H1 (cell line): ENCODE results near the gene NAA40. TPM values are rescaled to one million over a fixed set of nuclear protein-coding genes. Genes with fewer than 3 reads are reported as not detected.

Experiments
- CTCF ChIA-PET: fragments of 300-600 bp; sonication (Branson Sonifier 250); formaldehyde crosslinking; loops from one replicate; lab custom pipeline; 2021; ENCODE audit not compliant: partially characterized antibody; lab: Charles Lee
- POLR2A ChIA-PET: fragments of 300-600 bp; sonication (Branson Sonifier 250); formaldehyde crosslinking; loops from one replicate; lab custom pipeline; 2021; ENCODE audit warnings: inconsistent platforms; ENCODE audit not compliant: partially characterized antibody; lab: Charles Lee
- DNase-seq, 2 experiments: peaks; one replicate each; pipeline versions ENCODE4 v3.0.0 to v3.0.0-alpha.2; 2010 to 2022; ENCODE audit warnings: low spot score in 2 of 2, low read depth in 1 of 2, mixed read lengths in 1 of 2
- FAIRE-seq: peaks from 2 replicates; lab custom pipeline; 2011; peaks lifted over from hg19 to GRCh38; lab: Jason Lieb, UNC
- H2AFZ ChIP-seq: 2 replicates; pipeline ENCODE4 v1.8.1; 2012; ENCODE audit warnings: low read length, inconsistent platforms
- H2AK5ac ChIP-seq: 2 replicates; pipeline ENCODE4 v1.6.1; 2013; ENCODE audit warnings: low read depth, low read length
- H2BK120ac ChIP-seq: replicated peaks from 2 replicates; pipeline ENCODE3; 2013; ENCODE audit warnings: low read depth, low read length, inconsistent platforms
- H2BK12ac ChIP-seq: 2 replicates; pipeline ENCODE4 v1.6.1; 2013; ENCODE audit warnings: low read depth, low read length
- H2BK15ac ChIP-seq: 2 replicates; pipeline ENCODE4 v1.6.1; 2013; ENCODE audit warnings: low read length
- H2BK20ac ChIP-seq: 2 replicates; pipeline ENCODE4 v1.6.1; 2013; ENCODE audit warnings: low read length
- H2BK5ac ChIP-seq: 2 replicates; pipeline ENCODE4 v1.6.1; 2013; ENCODE audit warnings: low read depth, low read length
- H3K14ac ChIP-seq: 2 replicates; pipeline ENCODE4 v1.6.1; 2013; ENCODE audit warnings: inconsistent platforms; ENCODE audit not compliant: insufficient read length
- H3K18ac ChIP-seq: 2 replicates; pipeline ENCODE4 v1.6.1; 2013; ENCODE audit warnings: low read length; ENCODE audit errors: extremely low read depth
- H3K23ac ChIP-seq: 2 replicates; pipeline ENCODE4 v1.6.1; 2013; ENCODE audit warnings: inconsistent platforms; ENCODE audit not compliant: insufficient read length
- H3K23me2 ChIP-seq: 2 replicates; pipeline ENCODE4 v1.6.1; 2013; ENCODE audit warnings: low read depth, low read length
- H3K27ac ChIP-seq: 2 replicates; pipeline ENCODE4 v1.6.1; 2011; ENCODE audit warnings: low read depth, low read length, inconsistent platforms
- H3K27me3 ChIP-seq, 4 experiments: replicated peaks in 1 of 4; 1 replicate in 1 of 4; 2 replicates in 3 of 4; pipeline versions ENCODE4 v1.6.1 to v1.8.1; 2011 to 2013; ENCODE audit warnings: low read length in 3 of 4, mild to moderate bottlenecking in 3 of 4, inconsistent platforms in 2 of 4, mixed read lengths in 2 of 4, moderate library complexity in 1 of 4; ENCODE audit not compliant: control insufficient read depth in 3 of 4, insufficient read depth in 3 of 4; ENCODE audit errors: extremely low read depth in 1 of 4
- H3K36me3 ChIP-seq, 4 experiments: 2 replicates each; pipeline versions ENCODE4 v1.6.1 to v1.8.1; 2011 to 2013; ENCODE audit warnings: mild to moderate bottlenecking in 4 of 4, low read length in 3 of 4, moderate library complexity in 2 of 4, control low read depth in 1 of 4, inconsistent platforms in 1 of 4; ENCODE audit not compliant: insufficient read depth in 4 of 4, control insufficient read depth in 2 of 4
- H3K4ac ChIP-seq: replicated peaks from 2 replicates; pipeline ENCODE3; 2013; ENCODE audit warnings: low read length, low read depth, mixed read lengths, inconsistent platforms; ENCODE audit not compliant: insufficient read length
- H3K4me1 ChIP-seq, 4 experiments: replicated peaks in 1 of 4; 1 replicate in 1 of 4; 2 replicates in 3 of 4; pipeline versions ENCODE4 v1.6.1 to v1.8.1; 2011 to 2013; ENCODE audit warnings: low read length in 3 of 4, inconsistent platforms in 2 of 4, mixed read lengths in 1 of 4; ENCODE audit not compliant: insufficient read depth in 4 of 4, control insufficient read depth in 3 of 4
- H3K4me2 ChIP-seq, 2 experiments: 2 replicates each; pipeline versions ENCODE4 v1.6.1 to v1.8.1; 2011 to 2013; ENCODE audit warnings: low read depth in 2 of 2, low read length in 2 of 2, control low read depth in 1 of 2, inconsistent platforms in 1 of 2, mild to moderate bottlenecking in 1 of 2; ENCODE audit not compliant: insufficient read depth in 1 of 2
- H3K4me3 ChIP-seq, 4 experiments: fragments of 200-600, 300-600 bp in 1 of 4; sonication (generic), shearing (Covaris generic), sonication (Bioruptor Twin) in 1 of 4; 2 replicates each; pipeline versions ENCODE4 v1.5.1 to v1.8.1; 2011 to 2016; ENCODE audit warnings: low read length in 4 of 4, low read depth in 3 of 4, control low read depth in 2 of 4, inconsistent platforms in 2 of 4, mild to moderate bottlenecking in 2 of 4, mixed read lengths in 1 of 4, moderate library complexity in 1 of 4; ENCODE audit not compliant: insufficient read depth in 2 of 4; ENCODE audit errors: extremely low read depth in 1 of 4
- H3K56ac ChIP-seq: replicated peaks from 2 replicates; pipeline ENCODE3; 2013; ENCODE audit warnings: low read depth, mild to moderate bottlenecking, mixed read lengths, low read length, inconsistent platforms; ENCODE audit not compliant: insufficient read length
- H3K79me1 ChIP-seq: 2 replicates; pipeline ENCODE4 v1.6.1; 2013; ENCODE audit warnings: low read depth, low read length, control low read depth
- H3K79me2 ChIP-seq, 2 experiments: 2 replicates each; pipeline versions ENCODE4 v1.6.1 to v1.8.1; 2012 to 2013; ENCODE audit warnings: low read length in 2 of 2, mild to moderate bottlenecking in 2 of 2, inconsistent platforms in 1 of 2; ENCODE audit not compliant: insufficient read depth in 2 of 2, control insufficient read depth in 1 of 2
- H3K9ac ChIP-seq, 4 experiments: replicated peaks in 1 of 4; 1 replicate in 1 of 4; 2 replicates in 3 of 4; pipeline versions ENCODE4 v1.6.1 to v1.8.1; 2011 to 2013; ENCODE audit warnings: low read depth in 3 of 4, low read length in 3 of 4, control low read depth in 2 of 4, mild to moderate bottlenecking in 2 of 4, moderate library complexity in 2 of 4, inconsistent platforms in 1 of 4; ENCODE audit errors: extremely low read depth in 1 of 4
- H3K9me3 ChIP-seq, 2 experiments: 2 replicates each; pipeline versions ENCODE4 v1.6.1 to v1.8.1; 2012 to 2013; ENCODE audit warnings: mild to moderate bottlenecking in 2 of 2, moderate library complexity in 2 of 2, control low read depth in 1 of 2, inconsistent platforms in 1 of 2, low read depth in 1 of 2, low read length in 1 of 2, mixed read lengths in 1 of 2; ENCODE audit not compliant: insufficient read depth in 2 of 2
- H4K20me1 ChIP-seq, 2 experiments: replicated peaks in 1 of 2; 2 replicates each; pipeline versions ENCODE3 to v1.8.1; 2011 to 2013; ENCODE audit warnings: inconsistent platforms in 2 of 2, low read length in 2 of 2, mild to moderate bottlenecking in 1 of 2; ENCODE audit not compliant: insufficient read depth in 2 of 2, control insufficient read depth in 1 of 2
- H4K5ac ChIP-seq: 2 replicates; pipeline ENCODE4 v1.6.1; 2013; ENCODE audit warnings: low read length, low read depth, mixed read lengths, inconsistent platforms; ENCODE audit not compliant: insufficient read length
- H4K8ac ChIP-seq: 2 replicates; pipeline ENCODE4 v1.8.0; 2013; ENCODE audit warnings: mild to moderate bottlenecking, moderate library complexity, low read length, inconsistent platforms; ENCODE audit not compliant: insufficient read depth; ENCODE audit errors: extremely low read depth
- H4K91ac ChIP-seq: replicated peaks from 2 replicates; pipeline ENCODE3; 2013; ENCODE audit warnings: low read length, mixed read lengths, inconsistent platforms; ENCODE audit not compliant: insufficient read length
- BCL11A ChIP-seq, 2 experiments: IDR thresholded peaks; one replicate each; pipeline ENCODE4 v1.6.1; 2011; ENCODE audit warnings: low read depth in 2 of 2, low read length in 2 of 2, mild to moderate bottlenecking in 2 of 2
- CBX5 ChIP-seq: fragments of 300-800, 300-1000 bp; sonication (generic); IDR thresholded peaks from 2 replicates; pipeline ENCODE4 v1.7.1; 2016; ENCODE audit warnings: antibody characterized with exemption, low read length, low read depth
- CTBP2 ChIP-seq: IDR thresholded peaks from 2 replicates; pipeline ENCODE4 v1.7.0; 2011; ENCODE audit warnings: borderline replicate concordance, mild to moderate bottlenecking, moderate library complexity, mixed read lengths, low read length; ENCODE audit not compliant: insufficient read depth, insufficient read length
- GABPA ChIP-seq: IDR thresholded peaks from 2 replicates; pipeline ENCODE4 v1.6.1; 2011; ENCODE audit warnings: mild to moderate bottlenecking, low read length, moderate library complexity, borderline replicate concordance; ENCODE audit not compliant: insufficient read depth
- KDM4A ChIP-seq: IDR thresholded peaks from one replicate; pipeline ENCODE4 v1.7.1; 2012; ENCODE audit warnings: low read depth, mild to moderate bottlenecking, moderate library complexity, low read length, inconsistent platforms; ENCODE audit not compliant: severe bottlenecking
- RFX5 ChIP-seq: IDR thresholded peaks from 2 replicates; pipeline ENCODE4 v1.6.1; 2011; ENCODE audit warnings: low read depth, low read length, improper control_type of control experiment, borderline replicate concordance
- RNF2 ChIP-seq: fragments of 200-900, 300-1000 bp; sonication (generic); IDR thresholded peaks from 2 replicates; pipeline ENCODE4 v1.7.1; 2016; ENCODE audit warnings: borderline replicate concordance, low read depth, mild to moderate bottlenecking, antibody characterized with exemption, low read length; ENCODE audit not compliant: poor library complexity, severe bottlenecking; ENCODE audit errors: missing control alignments
- TBP ChIP-seq: IDR thresholded peaks from 2 replicates; pipeline ENCODE4 v1.6.1; 2011; ENCODE audit warnings: low read depth, low read length, improper control_type of control experiment
- TEAD4 ChIP-seq: IDR thresholded peaks from 2 replicates; pipeline ENCODE4 v1.6.1; 2012; ENCODE audit warnings: low read depth, low read length, inconsistent platforms, mixed read lengths
- WGBS, 2 experiments: shearing (Covaris generic) in 1 of 2; methylation state at CpG; one replicate each; pipeline versions ENCODE4 v1.1.6 to v1.1.7; 2013 to 2015; ENCODE audit warnings: low lambda C conversion rate in 2 of 2, mixed read lengths in 2 of 2, inconsistent platforms in 1 of 2, low coverage in 1 of 2, missing lambda C conversion rate in 1 of 2; ENCODE audit not compliant: insufficient replicate concordance in 2 of 2, insufficient coverage in 1 of 2, insufficient read length in 1 of 2; ENCODE audit errors: extremely low coverage in 1 of 2, missing lambda C conversion rate in 1 of 2; 5-methylcytosine and 5-hydroxymethylcytosine counted together
- polyA plus RNA-seq, 7 experiments: library from polyadenylated mRNA; depleted of rRNA in 3 of 7; stranded (reverse) in 5 of 7; unstranded in 2 of 7; fragments of >200 nt in 5 of 7; fragments of 200-250 nt in 2 of 7; gene quantifications; 1 replicate in 5 of 7; 2 replicates in 1 of 7; 4 replicates in 1 of 7; pipeline versions ENCODE4 v1.2.1 to v1.2.3, GENCODE V29; 2011 to 2013; ENCODE audit warnings: missing spikeins in 2 of 7, mixed read lengths in 2 of 7
- total RNA-seq: library from RNA; stranded (reverse); fragmentation: NEBNext Ultra II Directional; extraction: Animal tissue kit (Norgen Biotek cat#: 25700); gene quantifications from 2 replicates; pipeline ENCODE4 v1.2.1, GENCODE V29; 2021

NAA40 gene
- total and polyA plus RNA-seq, 2 of the 8 experiments (the other 6 are each of a cell fraction or from before 2014, with no cell fraction given): 20.0 to 31.1 TPM

- Histone ChIP-seq H2BK5ac (peak overlapping the region; percentile 91; the same call in 1 of the 2 replicates), H3K36me3 (peaks cover 10 to 34% (median 19%) of the 10 kb centered on the region in 4 experiments; a peak in 7 of 8 replicates), H4K20me1 (peaks cover 12 to 17% of the 10 kb centered on the region in 2 experiments), H3K79me1 (peaks cover 9% of the 10 kb centered on the region), H4K91ac (peak overlapping the region; percentile 98), H4K5ac (peak overlapping the region; percentile 93), H3K4me3 (peak overlapping the region; percentile 67 to 95 (median 89)), H2BK120ac (peak overlapping the region; percentile 31), H3K27ac (peak overlapping the region; percentile 86; the same call in 1 of the 2 replicates), H3K4me1 (peaks cover under 1 to 37% (median 31%) of the 10 kb centered on the region in 4 experiments), H3K4me2 (peak overlapping the region; percentile 89 to 99), H3K79me2 (peaks cover 3 to 29% of the 10 kb centered on the region in 2 experiments; a peak in 3 of 4 replicates), H3K9ac (peak overlapping the region; percentile 53 to 85 (median 74)), H3K4ac (peak overlapping the region; percentile 36), H3K9me3 (no peaks in the 10 kb centered on the region), H3K56ac (peak overlapping the region; percentile 80), H2BK15ac (peak overlapping the region; percentile 72; the same call in 1 of the 2 replicates), H4K8ac (peak overlapping the region; percentile 93), H3K14ac (peak overlapping the region; percentile 18), H2BK12ac (no peak overlapping the region; the same call in 1 of the 2 replicates), H2AFZ (no peak overlapping the region), H3K23me2 (peaks cover 31% of the 10 kb centered on the region), H3K27me3 (no peaks in the 10 kb centered on the region), H2AK5ac (no peak overlapping the region; the same call in 1 of the 2 replicates), H2BK20ac (no peak overlapping the region), H3K18ac (peak overlapping the region; percentile 97), H3K23ac (no peak overlapping the region)
- 2% methylated on average over 40 of the region's 56 CpGs; no CpG with 5 or more reads in 1 of the 2 experiments for WGBS, 2 experiments
- ChIA-PET CTCF (interaction anchor here (0.6 to 4.5 kb wide), 20 partner anchors 9 to 352 kb away, joined by 3 to 39 read pairs (median 4); no protein-coding TSS in a partner anchor), POLR2A (interaction anchor here (0.8 to 10.7 kb wide), 15 partner anchors 7 to 150 kb away, joined by 3 to 173 read pairs (median 5); partner anchors contain the start of genes NAA40 and ZFTA)
- FAIRE-seq: no peak
- DNase-seq: peak in 1 of 2 experiments; percentile 99
- TF ChIP-seq TBP (peak; percentile 13; the same call in 1 of the 2 replicates), KDM4A (peak; percentile 80), RFX5 (no peak), BCL11A (IDR thresholded peaks at IDR 0.05; ENCODE audit: low read depth in 2 of 2, low read length in 2 of 2) (no peak), GABPA (no peak), CBX5 (no peak), CTBP2 (no peak), TEAD4 (no peak), RNF2 (no peak)
Observed at GRCh38 chr11:63915961-63916836, 22.6 kb upstream of the NAA40 start.
